Activated CD4-positive, alpha-beta T cell treated with anti-CD3 and anti-CD28 coated beads for 36 hours (primary cell): Measurements from ENCODE around the gene CC2D1B. TPM values are rescaled to one million over a fixed set of nuclear protein-coding genes. Genes with fewer than 3 reads are reported as not detected.

Experiments
- ATAC-seq: fragments of 200-7000 bp; cut with Tn5 transposase; one replicate; pipeline ENCODE4 v1.10.0; 2021; ENCODE audit warnings: mild to moderate bottlenecking, moderate library complexity
- CTCF ChIA-PET: fragments of 350-600 bp; sonication (Branson Sonifier 250); formaldehyde crosslinking; loops from one replicate; lab custom pipeline; 2021; ENCODE audit warnings: antibody characterized with exemption; lab: Charles Lee
- POLR2A ChIA-PET: fragments of 350-600 bp; sonication (Branson Sonifier 250); formaldehyde crosslinking; loops from one replicate; lab custom pipeline; 2021; ENCODE audit warnings: antibody characterized with exemption, inconsistent platforms; lab: Charles Lee
- DNase-seq: peaks from one replicate; pipeline ENCODE4 v3.0.0-alpha.2; 2020
- H3K27ac Mint-ChIP-seq: one replicate; pipeline ENCODE4 v1.8.0; 2021; ENCODE audit warnings: mixed read lengths
- H3K27me3 Mint-ChIP-seq: one replicate; pipeline ENCODE4 v1.8.0; 2021; ENCODE audit warnings: mixed read lengths
- H3K36me3 Mint-ChIP-seq: one replicate; pipeline ENCODE4 v1.8.0; 2021; ENCODE audit warnings: low read depth, mixed read lengths
- H3K4me1 Mint-ChIP-seq: one replicate; pipeline ENCODE4 v1.8.0; 2021; ENCODE audit warnings: mixed read lengths
- H3K4me3 Mint-ChIP-seq: one replicate; pipeline ENCODE4 v1.8.0; 2021; ENCODE audit warnings: mild to moderate bottlenecking, moderate library complexity, mixed read lengths
- H3K9me3 Mint-ChIP-seq: one replicate; pipeline ENCODE4 v1.8.0; 2021; ENCODE audit warnings: low read depth, mixed read lengths
- intact Hi-C, 2 experiments: fragments of 100-400 bp; cut with DNase I in 1 of 2; cut with micrococcal nuclease in 1 of 2; formaldehyde crosslinking; loops; one replicate each; pipeline versions ENCODE4 v1.14.2 to v1.15.1; 2022 to 2024; cut with DNase I, micrococcal nuclease
- total RNA-seq, 2 experiments: library from RNA; stranded (reverse); gene quantifications; one replicate each; pipeline ENCODE4 v1.2.3, GENCODE V29; 2021

Gene CC2D1B
- total RNA-seq, 2 experiments from 2014 or later, result 22.6 to 25.3 TPM

- no peak overlapping the region for H3K4me3 Mint-ChIP-seq
- H3K27ac Mint-ChIP-seq, result no peak overlapping the region
- no peaks in the 10 kb centered on the region for H3K4me1 Mint-ChIP-seq
- CTCF ChIA-PET, result interaction anchor here (0.7 kb wide), 1 partner anchor 333 kb away, joined by 3 read pairs; no protein-coding TSS in a partner anchor
- intact Hi-C loops, result no loop called here
- no peaks in the 10 kb centered on the region for H3K9me3 Mint-ChIP-seq
- POLR2A ChIA-PET, result no interaction called here
- peaks cover 3% of the 10 kb centered on the region for H3K36me3 Mint-ChIP-seq
- ATAC-seq, result no peak
- DNase-seq, result no peak
- no peaks in the 10 kb centered on the region for H3K27me3 Mint-ChIP-seq
Observed at GRCh38 chr1:52345252-52345651, 20.8 kb downstream of the CC2D1B start.

GRCh38 chr1:52343979-52344378 lies 22.0 kb downstream of the CC2D1B start:
- CTCF ChIA-PET, result interaction anchor here (0.6 kb wide), 1 partner anchor 326 kb away, joined by 4 read pairs; no protein-coding TSS in a partner anchor
- ATAC-seq, result no peak
- no peak overlapping the region for H3K27ac Mint-ChIP-seq

GRCh38 chr1:52341655-52342260 lies 24.2 kb downstream of the CC2D1B start:
- Mint-ChIP-seq H3K27me3 (no peaks in the 10 kb centered on the region), H3K27ac (no peak overlapping the region), H3K4me1 (no peaks in the 10 kb centered on the region), H3K36me3 (peaks cover 3% of the 10 kb centered on the region), H3K9me3 (no peaks in the 10 kb centered on the region), H3K4me3 (no peak overlapping the region)
- DNase-seq, result no peak
- CTCF ChIA-PET, result interaction anchor here (0.7 to 0.8 kb wide), 3 partner anchors 9 to 491 kb away, joined by 3 to 4 read pairs (median 4); no protein-coding TSS in a partner anchor
- intact Hi-C loops, result no loop called here
- ATAC-seq, result no peak
- POLR2A ChIA-PET, result no interaction called here

More at GRCh38 chr1:52343979-52344378, 22.0 kb downstream of the CC2D1B start:
- Mint-ChIP-seq H3K4me1 (no peaks in the 10 kb centered on the region), H3K4me3 (no peak overlapping the region), H3K36me3 (peaks cover 3% of the 10 kb centered on the region), H3K9me3 (no peaks in the 10 kb centered on the region), H3K27me3 (no peaks in the 10 kb centered on the region)
- intact Hi-C loops, result no loop called here
- no peak for DNase-seq
- POLR2A ChIA-PET, result interaction anchor here (0.6 kb wide), 1 partner anchor 301 kb away, joined by 8 read pairs; no protein-coding TSS in a partner anchor

- CTCF ChIA-PET, result no interaction called here
- H3K9me3 Mint-ChIP-seq, result no peaks in the 10 kb centered on the region
Observed at GRCh38 chr1:52337439-52337838, 28.6 kb downstream of the CC2D1B start.

GRCh38 chr1:52334906-52335528 lies 31.0 kb downstream of the CC2D1B start:
- ChIA-PET CTCF (no interaction called here), POLR2A (no interaction called here)
- ATAC-seq (no peak), DNase-seq (no peak)
- Mint-ChIP-seq H3K27ac (no peak overlapping the region), H3K36me3 (no peaks in the 10 kb centered on the region), H3K4me1 (no peaks in the 10 kb centered on the region), H3K4me3 (no peak overlapping the region), H3K9me3 (no peaks in the 10 kb centered on the region), H3K27me3 (no peaks in the 10 kb centered on the region)
- intact Hi-C loops, result loop anchor here in 1 of 2 experiments (5.0 kb wide), 1 partner anchor 52 kb away; no protein-coding TSS in a partner anchor

More at GRCh38 chr1:52337439-52337838, 28.6 kb downstream of the CC2D1B start:
- no peak for DNase-seq
- Mint-ChIP-seq H3K36me3 (no peaks in the 10 kb centered on the region), H3K4me3 (no peak overlapping the region), H3K27ac (no peak overlapping the region), H3K27me3 (no peaks in the 10 kb centered on the region), H3K4me1 (no peaks in the 10 kb centered on the region)
- ATAC-seq, result no peak
- intact Hi-C loops, result loop anchor here in 1 of 2 experiments (5.0 kb wide), 1 partner anchor 50 kb away; no protein-coding TSS in a partner anchor
- POLR2A ChIA-PET, result no interaction called here

- no peak overlapping the region for H3K27ac Mint-ChIP-seq
- no peak for DNase-seq
- no peaks in the 10 kb centered on the region for H3K9me3 Mint-ChIP-seq
- POLR2A ChIA-PET, result no interaction called here
- H3K27me3 Mint-ChIP-seq, result no peaks in the 10 kb centered on the region
- H3K4me3 Mint-ChIP-seq, result no peak overlapping the region
- intact Hi-C loops, result no loop called here
- ATAC-seq, result no peak
- H3K4me1 Mint-ChIP-seq, result no peaks in the 10 kb centered on the region
- CTCF ChIA-PET, result no interaction called here
- no peaks in the 10 kb centered on the region for H3K36me3 Mint-ChIP-seq
Observed at GRCh38 chr1:52332411-52332810, 33.6 kb downstream of the CC2D1B start.

- Mint-ChIP-seq H3K9me3 (no peaks in the 10 kb centered on the region), H3K4me1 (no peaks in the 10 kb centered on the region), H3K4me3 (no peak overlapping the region), H3K27me3 (no peaks in the 10 kb centered on the region), H3K27ac (no peak overlapping the region), H3K36me3 (no peaks in the 10 kb centered on the region)
- POLR2A ChIA-PET, result no interaction called here
- CTCF ChIA-PET, result interaction anchor here (0.7 kb wide), 1 partner anchor 213 kb away, joined by 3 read pairs; no protein-coding TSS in a partner anchor
- intact Hi-C loops, result no loop called here
- ATAC-seq (no peak), DNase-seq (no peak)
Observed at GRCh38 chr1:52328615-52329014, 37.4 kb downstream of the CC2D1B start.

GRCh38 chr1:52325786-52326185 lies 40.2 kb downstream of the CC2D1B start:
- no peak overlapping the region for H3K27ac Mint-ChIP-seq
- POLR2A ChIA-PET, result no interaction called here
- no peak overlapping the region for H3K4me3 Mint-ChIP-seq
- DNase-seq (no peak), ATAC-seq (no peak)
- CTCF ChIA-PET, result interaction anchor here (0.6 kb wide), 1 partner anchor 11 kb away, joined by 3 read pairs; no protein-coding TSS in a partner anchor
- H3K4me1 Mint-ChIP-seq, result no peaks in the 10 kb centered on the region
- H3K27me3 Mint-ChIP-seq, result no peaks in the 10 kb centered on the region
- H3K36me3 Mint-ChIP-seq, result peaks cover 2% of the 10 kb centered on the region
- no peaks in the 10 kb centered on the region for H3K9me3 Mint-ChIP-seq
- intact Hi-C loops, result no loop called here

GRCh38 chr1:52323731-52324130 lies 42.3 kb downstream of the CC2D1B start:
- Mint-ChIP-seq H3K9me3 (no peaks in the 10 kb centered on the region), H3K27ac (no peak overlapping the region), H3K4me3 (no peak overlapping the region), H3K36me3 (peaks cover 2% of the 10 kb centered on the region), H3K4me1 (no peaks in the 10 kb centered on the region), H3K27me3 (no peaks in the 10 kb centered on the region)
- ChIA-PET CTCF (interaction anchor here (0.6 to 0.7 kb wide), 2 partner anchors 12 to 227 kb away, joined by 3 read pairs; no protein-coding TSS in a partner anchor), POLR2A (interaction anchor here (0.7 kb wide), 1 partner anchor 42 kb away, joined by 3 read pairs; the partner anchor contains the start of gene CC2D1B)
- ATAC-seq (no peak), DNase-seq (no peak)
- intact Hi-C loops, result no loop called here

GRCh38 chr1:52321061-52321460 lies 44.9 kb downstream of the CC2D1B start:
- intact Hi-C loops, result no loop called here
- CTCF ChIA-PET, result no interaction called here
- Mint-ChIP-seq H3K4me1 (no peaks in the 10 kb centered on the region), H3K9me3 (no peaks in the 10 kb centered on the region), H3K27ac (no peak overlapping the region), H3K27me3 (no peaks in the 10 kb centered on the region), H3K4me3 (no peak overlapping the region), H3K36me3 (peaks cover 2% of the 10 kb centered on the region)
- DNase-seq (no peak), ATAC-seq (no peak)
- POLR2A ChIA-PET, result no interaction called here

GRCh38 chr1:52306227-52307006 lies 59.6 kb downstream of the CC2D1B start:
- Mint-ChIP-seq H3K36me3 (peaks cover 4% of the 10 kb centered on the region), H3K27me3 (no peaks in the 10 kb centered on the region), H3K27ac (no peak overlapping the region), H3K4me1 (no peaks in the 10 kb centered on the region), H3K4me3 (no peak overlapping the region), H3K9me3 (no peaks in the 10 kb centered on the region)
- ChIA-PET POLR2A (interaction anchor here (0.5 to 0.6 kb wide), 2 partner anchors 292 to 683 kb away, joined by 3 to 4 read pairs; no protein-coding TSS in a partner anchor), CTCF (interaction anchor here (0.8 kb wide), 1 partner anchor 323 kb away, joined by 3 read pairs; no protein-coding TSS in a partner anchor)
- no peak for DNase-seq
- intact Hi-C loops, result no loop called here
- ATAC-seq, result no peak
